Glomerular visceral epithelial cell (primary cell): ENCODE measurements around the gene CCDC148.
"Not testable (repeated sequence)": the region's sequence is repeated elsewhere in the genome, so short reads cannot be mapped to it uniquely, and the experiment has no call there.

Experiments used
- DNase-seq: peaks from one replicate; pipeline ENCODE4 v3.0.0-alpha.2; 2016; ENCODE audit errors: extremely low spot score

Gene CCDC148

DNA sequence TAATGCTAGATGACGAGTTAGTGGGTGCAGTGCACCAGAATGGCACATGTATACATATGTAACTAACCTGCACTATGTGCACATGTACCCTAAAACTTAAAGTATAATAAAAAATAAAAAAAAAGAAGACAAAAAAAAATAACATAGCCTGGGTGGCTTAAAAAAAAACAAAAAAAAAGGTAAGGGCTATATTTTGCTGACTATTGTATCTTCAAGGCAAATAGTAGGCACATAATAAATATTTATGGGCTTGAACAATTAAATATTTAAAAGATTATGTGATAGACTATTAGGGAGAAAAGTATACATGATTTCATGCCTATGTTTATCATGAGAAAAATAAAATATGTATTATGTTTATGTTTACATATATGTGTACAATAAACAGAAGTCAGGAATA lies 99.4 kb downstream of the CCDC148 start:
- DNase-seq, result no peak

- not testable (repeated sequence) for DNase-seq
These were observed 105.1 kb downstream of the CCDC148 start for GRCh38 chr2:158351466-158351816.

GRCh38 chr2:158350751-158351465 lies 105.6 kb downstream of the CCDC148 start:
- DNase-seq, result not testable (repeated sequence)

GRCh38 chr2:158346032-158346431 lies 110.5 kb downstream of the CCDC148 start:
- no peak for DNase-seq

- DNase-seq, result no peak
These were observed 117.0 kb downstream of the CCDC148 start for GRCh38 chr2:158339513-158339912.

- no peak for DNase-seq
These were observed 119.5 kb downstream of the CCDC148 start for GRCh38 chr2:158337018-158337417.

- DNase-seq, result not testable (repeated sequence)
These were observed 124.8 kb downstream of the CCDC148 start for GRCh38 chr2:158331799-158332198.

DNA sequence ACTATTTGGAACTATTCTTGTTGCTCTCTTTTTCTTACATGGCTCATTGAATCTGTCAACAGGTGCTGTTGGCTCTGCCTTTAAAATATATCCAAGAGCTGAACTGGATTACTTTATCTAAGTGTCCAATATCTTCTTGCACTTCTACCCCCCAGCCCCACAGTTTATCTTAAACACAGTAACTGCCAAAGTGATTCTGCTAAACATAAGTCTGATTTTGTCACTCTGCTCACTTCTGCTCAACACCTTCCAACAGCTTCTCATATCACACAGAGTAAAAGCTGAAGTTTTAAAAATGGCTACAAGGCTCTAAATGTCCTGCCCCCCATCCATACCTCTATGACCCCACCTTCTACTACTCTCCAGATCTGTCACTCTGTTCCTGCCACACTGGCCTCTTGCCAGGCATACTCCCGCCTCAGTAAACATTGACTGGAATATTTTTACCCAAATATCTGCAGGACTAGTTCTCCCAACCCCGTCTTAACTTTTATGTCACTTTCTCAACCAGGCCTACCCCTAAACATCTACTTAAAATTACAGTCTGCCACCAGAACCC lies 130.7 kb downstream of the CCDC148 start:
- DNase-seq, result no peak

DNA sequence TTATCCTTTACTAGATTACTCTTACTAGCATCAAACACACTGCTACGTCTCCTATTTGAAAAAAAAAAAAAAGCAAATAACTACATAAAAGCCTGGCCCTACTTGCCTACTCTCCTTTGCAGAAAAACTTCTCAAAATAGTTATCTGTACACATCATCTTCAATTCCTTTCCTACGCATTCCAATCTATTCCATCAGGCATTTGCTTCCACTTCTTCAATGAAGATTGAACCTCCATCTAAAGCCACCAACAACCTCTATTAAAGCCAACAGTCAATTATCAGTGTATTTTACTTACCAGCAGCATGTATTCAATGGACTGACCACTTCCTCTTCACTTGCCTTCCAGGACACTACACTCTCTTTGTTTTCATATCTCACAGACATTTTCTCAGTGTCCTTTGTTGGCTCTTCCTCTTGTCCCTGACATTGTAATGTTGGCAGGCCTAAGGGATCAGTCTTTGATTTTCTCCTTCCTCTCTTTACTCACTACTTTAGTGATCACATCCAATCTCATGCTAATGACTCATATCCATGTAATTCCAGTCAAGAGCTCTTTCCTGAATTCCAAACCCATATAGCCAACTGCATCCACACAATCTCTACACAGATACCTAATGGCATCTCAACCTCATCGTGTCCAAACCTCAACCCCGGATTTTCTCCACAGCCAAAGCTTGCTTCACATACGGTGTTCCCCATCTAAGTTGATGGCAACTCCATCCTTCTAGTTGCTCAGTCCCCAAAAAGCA lies 131.3 kb downstream of the CCDC148 start:
- peak; percentile 65 for DNase-seq

- no peak for DNase-seq
These were observed 133.2 kb downstream of the CCDC148 start for GRCh38 chr2:158323381-158323780.

GRCh38 chr2:158321264-158321663 lies 135.3 kb downstream of the CCDC148 start:
- peak; percentile 62 for DNase-seq

DNA sequence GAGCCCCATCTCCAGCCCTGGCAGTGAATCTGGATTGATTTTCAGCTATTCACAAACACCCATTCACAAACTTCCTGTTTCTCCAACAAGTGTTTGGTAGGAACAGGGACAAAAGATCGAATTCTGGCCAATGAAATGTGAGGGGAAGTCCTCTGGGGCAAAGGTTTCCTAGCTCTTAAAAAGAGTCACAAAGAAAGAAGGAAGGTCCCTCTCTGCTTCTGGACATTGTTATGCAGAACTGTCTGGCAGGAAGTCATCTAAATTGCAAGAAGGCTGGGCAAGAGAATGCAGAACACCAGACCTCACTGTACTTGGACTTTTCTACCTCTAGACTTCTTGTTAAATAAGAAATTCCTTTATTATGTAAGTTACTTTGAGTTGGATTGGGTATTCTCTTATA lies 137.3 kb downstream of the CCDC148 start:
- DNase-seq, result no peak

- DNase-seq, result no peak
These were observed 138.9 kb downstream of the CCDC148 start for GRCh38 chr2:158317642-158318041.

- DNase-seq, result no peak
These were observed 140.6 kb downstream of the CCDC148 start for GRCh38 chr2:158315803-158316414.

- DNase-seq, result no peak
These were observed 141.6 kb downstream of the CCDC148 start for GRCh38 chr2:158315000-158315399.

- DNase-seq, result no peak
These were observed 142.8 kb downstream of the CCDC148 start for GRCh38 chr2:158313734-158314133.

- no peak for DNase-seq
These were observed 143.6 kb downstream of the CCDC148 start for GRCh38 chr2:158312981-158313380.

GRCh38 chr2:158310407-158310806 lies 146.1 kb downstream of the CCDC148 start:
- not testable (repeated sequence) for DNase-seq

DNA sequence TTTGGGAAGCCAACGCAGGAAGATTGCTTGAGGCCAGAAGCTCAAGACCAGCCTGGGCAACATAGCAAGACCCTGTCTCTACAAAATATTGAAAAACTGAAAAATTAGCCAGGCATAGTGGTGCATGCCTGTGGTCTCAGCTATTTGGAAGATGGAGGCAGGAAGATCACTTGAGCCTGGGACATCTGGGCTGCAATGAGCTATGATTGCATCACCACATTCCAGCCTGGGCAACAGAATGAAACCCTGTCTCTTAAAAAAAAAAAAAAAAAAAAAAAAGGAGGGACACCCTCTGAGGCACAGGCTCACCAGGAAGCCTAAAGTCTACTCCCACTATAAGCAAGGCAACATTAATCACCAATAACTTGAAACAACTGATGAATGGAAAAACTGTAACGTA lies 151.1 kb downstream of the CCDC148 start:
- peak; percentile 30 for DNase-seq

- no peak for DNase-seq
These were observed 156.2 kb downstream of the CCDC148 start for GRCh38 chr2:158300394-158300793.

DNA sequence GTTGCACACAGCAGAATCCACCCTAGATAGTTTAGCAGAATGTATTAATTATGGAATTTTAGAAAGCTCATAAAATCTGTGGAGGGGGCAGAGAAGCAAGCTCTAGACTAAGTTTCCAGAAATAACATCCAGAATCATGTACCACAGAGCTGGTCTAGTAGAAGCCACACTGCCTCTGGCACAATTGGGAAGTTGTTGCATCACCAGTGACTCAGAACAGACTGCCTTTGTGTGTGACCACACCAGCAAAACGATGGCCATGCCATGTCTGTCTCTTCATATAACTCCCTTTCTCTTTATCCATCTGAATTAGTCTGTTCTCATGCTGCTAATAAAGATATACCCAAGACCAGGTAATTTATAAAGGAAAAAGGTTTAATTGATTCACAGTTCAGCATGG lies 158.9 kb downstream of the CCDC148 start:
- DNase-seq, result peak; percentile 39

GRCh38 chr2:158297120-158297519 lies 159.4 kb downstream of the CCDC148 start:
- no peak for DNase-seq

GRCh38 chr2:158293722-158294121 lies 162.8 kb downstream of the CCDC148 start:
- DNase-seq, result no peak
